Measurements from ENCODE around the gene KAZN. TPM values are rescaled to one million over a fixed set of nuclear protein-coding genes. Genes with fewer than 3 reads are reported as not detected.

The KAZN gene
- total and polyA plus RNA-seq, 2 of the 8 experiments (the other 6 are each of a cell fraction or from before 2014, with no cell fraction given), result 3.7 to 11.8 TPM

DNA sequence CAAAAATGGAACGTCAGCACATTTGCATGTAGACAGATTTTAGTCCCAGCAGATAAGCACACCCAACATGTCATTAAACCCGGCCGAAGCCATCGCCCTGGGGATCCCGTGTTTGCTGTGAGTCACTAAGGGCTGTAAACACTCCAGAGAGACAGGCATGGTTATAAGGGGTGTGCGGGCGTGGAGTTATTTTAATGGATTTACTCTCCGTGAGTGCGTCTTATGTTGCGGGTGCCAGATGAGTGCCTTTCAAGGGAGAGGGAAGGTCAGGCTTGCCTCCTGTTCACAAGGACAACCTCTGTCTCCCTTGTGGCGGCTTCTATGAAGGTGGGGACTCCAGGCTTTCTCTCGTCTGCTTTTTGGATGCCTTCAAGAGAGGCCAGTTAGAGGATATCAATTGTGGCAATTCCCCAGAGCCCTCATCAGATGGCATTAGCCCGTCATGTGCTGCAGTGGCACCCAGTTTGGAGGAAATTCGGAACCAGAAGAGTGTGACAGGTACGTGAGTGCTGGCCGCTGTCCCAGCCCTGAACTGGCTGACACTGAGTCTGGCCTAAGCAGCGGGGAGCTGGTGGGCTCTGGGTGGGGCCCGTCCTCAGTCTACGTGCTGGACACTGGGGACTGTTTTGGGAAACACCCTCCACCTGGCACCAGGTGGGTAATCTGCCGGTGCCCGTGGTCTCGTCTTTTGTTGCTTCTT lies 331.2 kb downstream of the KAZN start:
- H3K14ac ChIP-seq (ENCODE audit: insufficient read length), result no peak overlapping the region
- H3K79me2 ChIP-seq (ENCODE audit: control insufficient read depth in 1 of 2, insufficient read depth in 2 of 2, low read length in 2 of 2), result no peaks in the 10 kb centered on the region; a peak in 1 of 4 replicates
- H3K9me3 ChIP-seq (ENCODE audit: insufficient read depth in 2 of 2, low read depth in 1 of 2, low read length in 1 of 2), result no peaks in the 10 kb centered on the region
- H3K23me2 ChIP-seq (ENCODE audit: low read depth, low read length), result peaks cover 3% of the 10 kb centered on the region; the same call in 1 of the 2 replicates
- H2BK120ac ChIP-seq (replicated peaks; ENCODE audit: low read depth, low read length), result no peak overlapping the region
- no peak overlapping the region for H4K5ac ChIP-seq (ENCODE audit: insufficient read length, low read depth, low read length)
- ChIA-PET POLR2A (ENCODE audit: partially characterized antibody) (interaction anchor here (1.2 kb wide), 1 partner anchor 12 kb away, joined by 4 read pairs; no protein-coding TSS in a partner anchor), CTCF (ENCODE audit: partially characterized antibody) (interaction anchor here (1.6 to 2.1 kb wide), 2 partner anchors 16 to 98 kb away, joined by 6 to 9 read pairs; no protein-coding TSS in a partner anchor)
- H2BK20ac ChIP-seq (ENCODE audit: low read length), result no peak overlapping the region
- H3K18ac ChIP-seq (ENCODE audit: extremely low read depth, low read length), result no peak overlapping the region
- H2BK12ac ChIP-seq (ENCODE audit: low read depth, low read length), result no peak overlapping the region
- H3K4me3 ChIP-seq (ENCODE audit: extremely low read depth in 1 of 4, insufficient read depth in 2 of 4, low read depth in 3 of 4, low read length in 4 of 4), result no peak overlapping the region
- H3K79me1 ChIP-seq (ENCODE audit: low read depth, low read length), result no peaks in the 10 kb centered on the region
- no peak overlapping the region for H3K27ac ChIP-seq (ENCODE audit: low read depth, low read length)
- H2AK5ac ChIP-seq (ENCODE audit: low read depth, low read length), result no peak overlapping the region; the same call in 1 of the 2 replicates
- no peak overlapping the region for H2BK5ac ChIP-seq (ENCODE audit: low read depth, low read length)
- H3K9ac ChIP-seq (replicated peaks in 1 of 4; ENCODE audit: extremely low read depth in 1 of 4, low read depth in 3 of 4, low read length in 3 of 4), result no peak overlapping the region
- WGBS, 2 experiments (ENCODE audit: extremely low coverage in 1 of 2, insufficient coverage in 1 of 2, insufficient read length in 1 of 2, insufficient replicate concordance in 2 of 2, low coverage in 1 of 2, low lambda C conversion rate in 2 of 2, missing lambda C conversion rate in 1 of 2), result 90% methylated on average over 20 of the region's 22 CpGs; no CpG with 5 or more reads in 1 of the 2 experiments
- no peak overlapping the region for H2AFZ ChIP-seq (ENCODE audit: low read length)
- H4K20me1 ChIP-seq (replicated peaks in 1 of 2; ENCODE audit: control insufficient read depth in 1 of 2, insufficient read depth in 2 of 2, low read length in 2 of 2), result peaks cover 8 to 13% of the 10 kb centered on the region in 2 experiments
- H2BK15ac ChIP-seq (ENCODE audit: low read length), result no peak overlapping the region
- TF ChIP-seq SP2 (IDR thresholded peaks at IDR 0.05; ENCODE audit: low read length), result no peak
- no peak for TF ChIP-seq MAFK (IDR thresholded peaks at IDR 0.05; ENCODE audit: low read depth, low read length)
- TF ChIP-seq SP1 (IDR thresholded peaks at IDR 0.05; ENCODE audit: low read depth, low read length), result no peak
- TF ChIP-seq HDAC6 (IDR thresholded peaks at IDR 0.05; ENCODE audit: low read depth, low read length), result no peak
- TF ChIP-seq CREB1 (IDR thresholded peaks at IDR 0.05), result no peak
- no peak for TF ChIP-seq EZH2 (IDR thresholded peaks at IDR 0.05; ENCODE audit: low read depth, low read length, severe bottlenecking)
- TF ChIP-seq E2F6 (IDR thresholded peaks at IDR 0.05), result no peak
- H4K91ac ChIP-seq (replicated peaks; ENCODE audit: insufficient read length, low read length), result no peak overlapping the region
- H4K8ac ChIP-seq (ENCODE audit: extremely low read depth, insufficient read depth, low read length), result no peak overlapping the region
- no peak overlapping the region for H3K4me2 ChIP-seq (ENCODE audit: insufficient read depth in 1 of 2, low read depth in 2 of 2, low read length in 2 of 2)
- no peaks in the 10 kb centered on the region for H3K36me3 ChIP-seq (ENCODE audit: control insufficient read depth in 2 of 4, insufficient read depth in 4 of 4, low read length in 3 of 4)
- no peak overlapping the region for H3K23ac ChIP-seq (ENCODE audit: insufficient read length)
- no peak overlapping the region for H3K56ac ChIP-seq (replicated peaks; ENCODE audit: insufficient read length, low read depth, low read length)
- H3K4me1 ChIP-seq (replicated peaks in 1 of 4; ENCODE audit: control insufficient read depth in 3 of 4, insufficient read depth in 4 of 4, low read length in 3 of 4), result peaks cover 2 to 4% (median 3%) of the 10 kb centered on the region in 4 experiments; a peak in 6 of 7 replicates
- FAIRE-seq (no peak), DNase-seq (ENCODE audit: low read depth in 1 of 2, low spot score in 2 of 2) (no peak)
- no peak overlapping the region for H3K4ac ChIP-seq (replicated peaks; ENCODE audit: insufficient read length, low read depth, low read length)
- H3K27me3 ChIP-seq (replicated peaks in 1 of 4; ENCODE audit: control insufficient read depth in 3 of 4, extremely low read depth in 1 of 4, insufficient read depth in 3 of 4, low read length in 3 of 4), result peaks cover 4 to 25% (median 20%) of the 10 kb centered on the region in 4 experiments
